NCI-H2029 treated with DMSO at 0.1 percent for 48 hours (cell line): ENCODE results near the gene ILKAP.

Experiments
- DNase-seq: peaks from one replicate; lab custom pipeline; 2025; lab: John Stamatoyannopoulos, UW

The ILKAP gene

GRCh38 chr2:238133499-238134392, 69.7 kb downstream of the ILKAP start:
- DNase-seq = no peak

DNA sequence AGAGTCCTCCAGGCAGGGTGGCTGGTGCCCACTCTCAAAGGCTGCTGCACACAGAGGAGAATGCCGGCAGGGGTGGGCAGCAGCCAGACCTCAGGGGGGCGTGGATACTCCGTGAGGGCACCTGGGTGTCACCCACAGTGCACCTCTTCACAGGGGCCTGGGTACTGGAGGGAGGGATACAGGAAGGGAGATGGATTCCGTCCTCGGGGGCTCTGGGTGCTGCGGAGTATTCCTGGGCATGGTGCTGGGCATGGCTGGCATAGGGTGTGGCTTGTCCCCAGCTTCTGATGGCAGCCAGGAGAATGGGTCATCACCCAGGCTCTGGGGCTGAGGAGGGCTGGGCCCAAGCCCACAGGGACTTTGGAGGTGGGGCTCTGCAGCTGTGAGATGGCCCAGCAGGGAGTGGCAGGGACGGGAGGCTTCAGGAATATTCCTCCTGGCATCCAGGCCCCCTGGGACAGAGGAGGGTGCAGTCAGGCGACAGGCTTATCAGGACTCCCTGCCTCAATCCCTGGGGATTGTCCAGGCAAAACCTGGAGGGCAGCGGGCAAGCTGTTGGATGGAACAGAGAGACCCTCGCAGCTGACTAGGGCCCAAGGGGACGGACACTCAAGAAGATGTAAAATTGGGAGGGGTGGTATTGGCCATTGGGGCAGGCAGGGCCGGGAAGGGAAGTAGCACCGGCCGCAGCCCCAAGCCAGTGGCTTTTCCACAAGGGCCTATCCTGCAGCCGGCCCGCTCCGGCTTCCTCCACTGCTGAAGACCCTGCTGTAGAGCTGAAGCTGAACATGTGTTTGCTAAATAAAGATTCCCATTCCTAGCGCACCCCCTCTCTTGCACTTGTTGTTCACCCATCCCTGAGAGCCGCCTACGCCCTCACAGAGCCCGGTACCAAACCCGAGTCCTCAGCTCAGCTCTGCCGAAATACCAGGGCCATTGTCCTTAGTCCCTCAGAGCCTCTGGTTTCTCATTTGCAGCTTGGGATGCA, 70.7 kb downstream of the ILKAP start:
- DNase-seq = no peak

DNA sequence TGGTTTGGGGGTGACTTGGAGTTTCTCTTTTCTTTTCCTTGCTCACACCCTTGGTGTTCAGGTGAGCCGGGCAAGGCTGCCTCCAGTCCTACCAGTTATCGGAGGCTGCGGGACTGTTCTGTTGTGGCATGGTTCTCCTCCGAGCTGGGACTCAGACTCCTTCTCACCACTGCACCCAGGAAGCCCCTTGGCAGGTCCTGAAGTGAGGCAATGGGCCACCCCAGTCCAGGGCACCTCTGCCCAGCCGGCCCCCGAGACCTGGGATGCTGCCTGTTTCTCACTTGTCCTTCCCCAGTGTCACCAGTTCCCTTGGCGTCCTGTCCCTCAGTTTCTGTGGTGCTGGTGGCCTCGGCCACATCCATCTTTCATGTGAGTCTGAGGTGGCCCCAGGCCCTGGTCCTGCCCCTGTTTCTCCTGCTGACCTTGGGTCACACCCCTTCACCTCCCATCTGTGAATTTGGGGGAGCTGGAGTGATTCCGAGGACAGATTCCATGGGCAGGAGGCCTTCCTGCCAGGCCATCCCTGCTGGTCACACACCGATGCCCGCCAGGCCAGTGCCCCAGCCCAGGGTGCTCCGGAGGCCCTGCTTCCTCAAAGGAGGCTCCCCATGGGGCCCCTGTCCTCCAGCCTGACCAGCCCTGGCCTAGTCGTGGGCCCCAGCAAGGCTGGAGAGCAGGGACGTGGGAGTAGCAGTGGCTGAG, 71.6 kb downstream of the ILKAP start:
- DNase-seq = no peak

DNA sequence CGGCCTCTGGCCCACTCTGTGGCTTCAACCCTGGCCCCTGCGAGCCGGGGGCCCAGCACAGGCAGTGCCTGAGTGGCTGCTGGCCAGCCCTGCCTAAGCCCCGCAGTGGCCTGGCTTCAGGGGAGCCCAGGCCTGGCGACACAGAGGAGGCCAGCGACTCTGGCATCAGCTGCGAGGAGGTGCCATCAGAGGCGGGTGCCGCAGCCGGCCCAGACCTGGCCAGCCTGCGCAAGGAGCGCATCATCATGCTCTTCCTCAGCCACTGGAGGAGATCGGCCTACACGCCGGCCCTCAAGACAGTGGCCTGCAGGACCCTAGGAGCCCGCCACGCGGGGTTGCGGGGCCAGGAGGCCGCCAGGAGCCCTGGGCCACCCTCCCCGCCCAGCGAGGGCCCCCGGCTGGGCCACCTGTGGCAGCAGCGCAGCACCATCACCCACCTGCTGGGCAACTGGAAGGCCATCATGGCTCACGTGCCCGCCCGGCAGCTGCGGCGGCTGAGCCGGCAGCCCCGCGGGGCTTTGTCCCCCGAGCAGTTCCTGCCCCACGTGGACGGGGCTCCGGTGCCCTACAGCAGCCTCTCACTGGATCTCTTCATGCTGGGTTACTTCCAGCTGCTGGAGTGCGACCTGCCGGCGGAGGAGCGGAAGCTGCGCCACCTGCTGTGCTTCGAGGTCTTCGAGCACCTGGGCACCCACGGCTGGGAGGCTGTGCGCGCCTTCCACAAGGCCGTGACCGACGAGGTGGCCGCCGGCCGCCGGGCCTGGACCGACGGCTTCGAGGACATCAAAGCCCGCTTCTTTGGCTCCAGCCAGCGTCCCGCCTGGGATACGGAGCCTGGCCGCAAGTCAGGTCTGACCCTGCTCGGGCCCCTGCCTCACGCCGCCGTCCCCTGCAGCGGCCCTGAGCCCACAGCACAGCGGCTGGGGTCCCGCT, 72.5 kb downstream of the ILKAP start:
- DNase-seq = no peak

- no peak for DNase-seq
Observed at GRCh38 chr2:238130111-238130695, 73.3 kb downstream of the ILKAP start.

DNA sequence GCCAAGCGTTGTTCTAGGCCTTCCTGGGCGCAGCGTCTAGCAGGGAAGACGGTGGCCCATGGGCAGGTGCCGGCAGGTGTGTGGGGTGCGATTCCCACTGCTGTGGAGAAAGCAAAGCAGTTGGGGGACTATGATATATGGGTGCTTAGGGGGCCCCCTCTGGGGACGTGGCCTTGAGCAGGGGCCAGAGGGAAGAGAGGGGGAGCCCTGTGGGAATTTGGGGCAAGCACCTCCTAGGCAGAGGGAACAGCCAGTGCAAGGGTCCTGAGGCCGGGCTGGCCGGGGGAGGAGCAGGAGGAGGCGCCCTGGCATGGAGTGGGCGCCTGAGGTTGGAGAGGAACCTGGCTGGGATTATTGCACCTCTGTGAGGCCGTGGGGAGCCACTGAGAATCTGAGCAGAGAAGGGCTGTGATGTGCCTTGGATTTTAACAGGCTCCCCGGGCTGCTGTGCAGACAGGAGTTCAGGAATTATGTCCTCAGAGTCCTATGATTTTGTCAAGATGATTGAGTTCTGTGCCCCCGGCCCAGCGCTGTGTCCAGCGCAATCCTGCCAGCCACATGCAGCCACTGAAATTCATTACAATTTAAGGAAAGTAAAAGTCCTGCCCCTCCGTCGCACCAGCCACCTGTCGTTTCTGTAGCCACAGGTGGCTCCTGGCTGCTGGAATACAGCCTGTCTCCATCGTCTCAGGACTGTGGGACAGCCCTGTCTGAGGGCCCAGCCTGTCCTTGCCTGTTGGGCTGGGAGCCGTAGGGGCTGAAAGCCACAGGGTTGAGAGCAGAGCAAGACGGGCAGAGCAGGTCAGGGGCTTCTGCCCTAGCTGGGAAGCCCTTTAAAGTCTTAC, 74.1 kb downstream of the ILKAP start:
- DNase-seq = no peak

DNA sequence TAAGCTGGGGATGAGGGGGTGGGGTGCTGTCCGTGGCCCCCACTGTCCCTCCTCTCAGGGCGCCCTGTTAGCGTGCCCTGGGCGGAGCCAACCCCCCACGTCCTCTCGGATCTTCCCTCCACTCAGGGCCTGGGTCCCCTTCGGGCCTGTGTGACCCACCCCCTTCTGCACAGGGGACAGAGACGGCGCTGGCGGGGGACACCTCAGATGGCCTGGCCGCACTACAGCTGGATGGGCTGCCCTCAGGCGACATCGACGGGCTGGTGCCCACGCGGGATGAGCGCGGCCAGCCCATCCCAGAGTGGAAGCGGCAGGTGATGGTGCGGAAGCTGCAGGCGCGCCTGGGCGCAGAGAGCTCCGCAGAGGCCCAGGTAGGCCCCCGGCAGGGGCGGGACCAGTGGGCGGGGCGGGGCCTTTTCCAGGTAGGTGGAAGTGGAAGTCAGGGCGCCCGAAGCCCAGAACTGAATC, 74.9 kb downstream of the ILKAP start:
- no peak for DNase-seq

- no peak for DNase-seq
Observed at GRCh38 chr2:238128061-238128440, 75.4 kb downstream of the ILKAP start.

DNA sequence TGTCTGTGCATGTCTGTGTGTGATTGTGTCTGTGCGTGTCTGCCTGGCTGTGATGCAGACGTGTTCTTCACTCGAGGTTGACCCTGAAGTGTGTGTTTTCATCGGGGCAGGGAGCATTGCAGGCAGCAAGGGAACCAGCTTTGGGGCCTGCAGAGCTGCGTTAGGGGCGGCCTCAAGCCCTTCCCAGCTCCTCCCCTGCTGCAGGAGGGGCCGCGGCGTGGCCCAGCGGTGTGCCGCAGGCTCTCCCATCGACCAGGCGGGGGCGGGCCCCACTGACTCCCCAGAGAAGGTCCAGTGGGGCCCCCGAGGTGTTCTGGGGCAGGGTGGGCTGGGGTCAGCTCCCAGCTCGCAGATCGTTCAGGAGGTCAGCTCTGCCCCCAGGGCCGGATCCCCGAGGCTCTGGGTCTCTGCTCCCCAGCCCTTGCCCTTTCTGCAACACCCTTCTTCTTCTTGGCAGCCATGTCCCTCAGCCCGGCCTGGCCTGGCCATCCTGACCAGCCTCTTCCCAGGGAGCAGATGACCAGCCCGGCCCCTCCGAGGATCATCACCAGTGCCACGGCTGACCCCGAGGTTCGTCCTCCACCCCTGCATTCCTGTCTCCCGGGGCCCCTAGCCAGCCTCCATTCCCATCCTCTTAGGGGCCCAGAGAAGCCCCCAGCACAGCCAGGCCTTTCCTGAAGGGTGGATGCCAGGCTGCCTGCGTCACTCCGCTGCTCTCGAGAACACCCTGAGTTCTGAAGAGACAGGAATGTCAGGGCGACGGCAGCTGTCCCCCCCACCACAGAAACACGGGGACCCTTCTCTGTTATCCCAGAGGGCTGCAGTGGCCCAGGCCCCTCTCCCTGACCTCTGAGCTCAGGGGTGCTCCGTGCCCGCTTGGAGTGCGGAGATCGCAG, 76.1 kb downstream of the ILKAP start:
- no peak for DNase-seq

GRCh38 chr2:238126775-238127164, 76.7 kb downstream of the ILKAP start:
- DNase-seq = no peak

DNA sequence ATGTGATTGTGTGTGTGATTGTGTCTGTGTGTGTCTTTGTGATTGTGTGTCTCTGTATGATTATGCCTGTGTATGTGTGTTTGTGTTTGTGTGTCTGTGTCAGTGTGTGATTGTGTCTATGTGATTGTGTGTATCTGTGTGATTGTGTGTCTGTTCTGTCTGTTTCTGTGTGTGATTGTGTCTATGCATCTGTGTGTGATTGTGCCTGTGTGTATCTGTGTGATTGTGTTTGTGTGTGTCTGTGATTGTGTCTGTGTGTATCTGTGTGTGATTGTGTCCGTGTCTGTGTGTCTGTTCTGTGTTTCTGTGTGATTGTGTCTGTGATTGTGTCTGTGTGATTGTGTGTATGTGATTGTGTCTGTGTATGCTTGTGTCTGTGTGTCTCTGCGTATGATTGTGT, 77.2 kb downstream of the ILKAP start:
- no peak for DNase-seq

- no peak for DNase-seq
Observed at GRCh38 chr2:238125127-238125885, 78.2 kb downstream of the ILKAP start.

DNA sequence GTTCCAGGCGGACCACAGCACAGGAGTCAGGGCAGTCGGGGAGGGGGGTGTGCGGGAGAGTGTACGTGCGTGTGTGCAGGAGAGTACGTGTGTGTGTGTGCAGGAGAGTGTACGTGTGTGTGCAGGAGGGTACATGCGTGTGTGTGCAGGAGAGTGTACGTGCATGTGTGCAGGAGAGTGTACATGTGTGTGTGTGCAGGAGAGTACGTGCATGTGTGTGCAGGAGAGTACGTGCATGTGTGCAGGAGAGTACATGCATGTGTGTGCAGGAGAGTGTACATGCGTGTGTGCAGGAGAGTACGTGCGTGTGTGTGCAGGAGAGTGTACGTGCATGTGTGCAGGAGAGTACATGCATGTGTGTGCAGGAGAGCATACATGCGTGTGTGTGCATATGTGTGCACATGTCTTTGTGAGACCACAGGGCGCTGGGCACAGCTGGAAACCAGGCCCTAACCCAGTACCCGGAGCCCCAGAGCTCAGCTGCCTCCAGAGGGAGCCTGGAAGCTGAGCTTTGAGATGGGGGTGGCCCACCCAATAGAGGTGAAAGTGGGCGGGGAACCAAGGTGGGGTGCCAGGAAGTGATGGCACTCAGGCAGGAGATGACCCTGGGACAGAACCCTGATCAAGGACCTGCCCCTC, 78.9 kb downstream of the ILKAP start:
- DNase-seq = no peak

DNA sequence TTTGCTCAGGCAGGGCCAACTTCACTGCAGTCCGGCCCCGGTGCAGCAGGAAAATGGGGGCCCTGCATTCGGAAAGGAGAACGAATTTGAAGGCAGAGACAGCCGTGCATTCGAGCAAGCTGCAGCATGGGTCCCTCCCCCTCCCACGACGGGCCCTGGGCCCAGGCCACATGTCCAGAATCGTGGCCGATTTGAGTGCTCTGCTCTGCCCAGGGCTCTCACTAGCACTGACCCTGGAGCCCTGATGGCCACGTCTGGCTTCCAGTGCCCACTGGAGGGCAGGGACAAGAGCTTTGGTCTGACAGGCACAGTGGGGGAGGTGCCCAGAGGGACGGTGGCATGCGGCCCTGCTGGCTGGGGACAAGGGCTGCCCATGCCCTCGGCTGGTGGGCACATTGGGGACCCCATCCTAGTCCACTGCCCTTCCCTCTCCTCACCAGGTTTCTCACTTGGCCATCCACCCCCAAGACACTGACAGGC, 79.5 kb downstream of the ILKAP start:
- no peak for DNase-seq

DNA sequence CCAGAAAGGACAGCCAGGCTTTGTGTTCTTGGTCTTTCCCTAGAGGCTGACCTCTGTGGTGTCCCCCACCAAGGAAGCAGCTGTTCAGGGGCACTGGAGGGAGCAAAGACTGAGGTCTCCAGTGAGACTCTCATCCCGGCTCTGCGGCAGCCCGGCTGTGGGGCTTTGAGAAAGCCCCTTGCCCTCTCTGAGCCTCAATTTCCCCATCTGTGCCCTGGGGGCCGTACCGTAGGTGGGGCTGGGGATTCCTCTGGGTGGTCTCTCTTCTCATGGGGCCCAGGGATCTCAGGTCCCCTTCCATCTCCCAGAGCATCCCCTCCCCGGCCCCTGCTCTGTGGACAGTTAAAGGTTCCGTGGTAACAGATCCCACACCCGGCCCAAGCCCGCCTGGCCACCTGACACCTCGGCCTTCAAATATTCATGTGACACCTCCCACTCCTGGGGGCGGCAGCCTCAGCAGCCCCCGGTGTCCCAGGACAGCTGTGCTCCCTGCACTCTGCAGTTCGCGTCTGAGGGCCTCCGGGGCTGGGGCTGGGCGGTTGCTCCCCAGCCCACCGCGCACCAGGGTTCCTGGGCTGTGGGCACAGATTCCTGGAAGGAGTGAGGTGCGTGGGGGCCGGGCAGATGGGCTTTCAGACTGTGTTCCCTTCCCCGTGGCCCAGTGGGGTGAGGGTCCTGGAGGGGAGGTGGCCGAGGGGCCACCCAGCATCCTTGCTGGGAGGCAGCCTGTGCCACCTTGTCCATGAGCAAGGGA, 80.1 kb downstream of the ILKAP start:
- no peak for DNase-seq
